NB4 (cell line): ENCODE measurements around the gene SYCN.
A peak's percentile ranks its signal among the peaks of the same experiment; 100 is the strongest.

Experiments used
- DNase-seq: peaks from one replicate; pipeline ENCODE4 v3.0.0; 2010; ENCODE audit warnings: low read depth
- H3K4me3 ChIP-seq: one replicate; pipeline ENCODE4 v1.5.1; 2011; ENCODE audit warnings: mild to moderate bottlenecking, low read depth, low read length, moderate library complexity
- MYC ChIP-seq: IDR thresholded peaks from 2 replicates; pipeline ENCODE4 v1.6.1; 2011; ENCODE audit warnings: low read depth, low read length
- POLR2A ChIP-seq: IDR thresholded peaks from 2 replicates; pipeline ENCODE4 v1.6.1; 2011; ENCODE audit warnings: mild to moderate bottlenecking; ENCODE audit not compliant: insufficient read length; ENCODE audit errors: extremely low read depth
- TF ChIP-seq, protein P1 (sequence below): IDR thresholded peaks from one replicate; pipeline ENCODE4 v1.5.1; 2012; ENCODE audit warnings: low read depth, low read length
- TF ChIP-seq, protein P2 (sequence below): IDR thresholded peaks from 2 replicates; pipeline ENCODE4 v1.6.1; 2011; ENCODE audit warnings: low read depth, low read length

The SYCN gene

DNA sequence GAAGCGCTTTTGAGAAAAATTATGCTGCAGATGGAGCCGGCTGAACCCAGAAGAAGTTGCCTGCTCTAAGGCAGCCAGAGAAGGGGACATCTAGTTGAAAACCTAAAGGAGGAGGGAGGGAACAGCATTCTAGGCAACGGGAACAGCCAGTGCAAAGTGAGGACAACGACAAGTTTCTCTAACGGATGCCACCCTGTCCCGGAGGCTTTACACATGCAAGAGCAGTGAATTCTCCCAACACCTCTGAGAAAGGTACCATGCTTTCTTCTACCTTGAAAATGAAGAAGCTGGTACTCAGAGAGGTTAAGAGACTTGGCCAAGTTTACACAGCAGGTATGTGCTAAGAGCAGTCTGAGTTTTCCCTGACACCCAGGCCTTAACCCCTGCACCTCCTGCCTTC is 34.9 kb upstream of the SYCN start:
- no peak for DNase-seq
- no peak overlapping the region for H3K4me3 ChIP-seq
- TF ChIP-seq POLR2A (no peak), MYC (no peak)
- TF ChIP-seq, protein P1, sequence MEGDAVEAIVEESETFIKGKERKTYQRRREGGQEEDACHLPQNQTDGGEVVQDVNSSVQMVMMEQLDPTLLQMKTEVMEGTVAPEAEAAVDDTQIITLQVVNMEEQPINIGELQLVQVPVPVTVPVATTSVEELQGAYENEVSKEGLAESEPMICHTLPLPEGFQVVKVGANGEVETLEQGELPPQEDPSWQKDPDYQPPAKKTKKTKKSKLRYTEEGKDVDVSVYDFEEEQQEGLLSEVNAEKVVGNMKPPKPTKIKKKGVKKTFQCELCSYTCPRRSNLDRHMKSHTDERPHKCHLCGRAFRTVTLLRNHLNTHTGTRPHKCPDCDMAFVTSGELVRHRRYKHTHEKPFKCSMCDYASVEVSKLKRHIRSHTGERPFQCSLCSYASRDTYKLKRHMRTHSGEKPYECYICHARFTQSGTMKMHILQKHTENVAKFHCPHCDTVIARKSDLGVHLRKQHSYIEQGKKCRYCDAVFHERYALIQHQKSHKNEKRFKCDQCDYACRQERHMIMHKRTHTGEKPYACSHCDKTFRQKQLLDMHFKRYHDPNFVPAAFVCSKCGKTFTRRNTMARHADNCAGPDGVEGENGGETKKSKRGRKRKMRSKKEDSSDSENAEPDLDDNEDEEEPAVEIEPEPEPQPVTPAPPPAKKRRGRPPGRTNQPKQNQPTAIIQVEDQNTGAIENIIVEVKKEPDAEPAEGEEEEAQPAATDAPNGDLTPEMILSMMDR: no peak
- TF ChIP-seq, protein P2, sequence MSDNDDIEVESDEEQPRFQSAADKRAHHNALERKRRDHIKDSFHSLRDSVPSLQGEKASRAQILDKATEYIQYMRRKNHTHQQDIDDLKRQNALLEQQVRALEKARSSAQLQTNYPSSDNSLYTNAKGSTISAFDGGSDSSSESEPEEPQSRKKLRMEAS: no peak

DNA sequence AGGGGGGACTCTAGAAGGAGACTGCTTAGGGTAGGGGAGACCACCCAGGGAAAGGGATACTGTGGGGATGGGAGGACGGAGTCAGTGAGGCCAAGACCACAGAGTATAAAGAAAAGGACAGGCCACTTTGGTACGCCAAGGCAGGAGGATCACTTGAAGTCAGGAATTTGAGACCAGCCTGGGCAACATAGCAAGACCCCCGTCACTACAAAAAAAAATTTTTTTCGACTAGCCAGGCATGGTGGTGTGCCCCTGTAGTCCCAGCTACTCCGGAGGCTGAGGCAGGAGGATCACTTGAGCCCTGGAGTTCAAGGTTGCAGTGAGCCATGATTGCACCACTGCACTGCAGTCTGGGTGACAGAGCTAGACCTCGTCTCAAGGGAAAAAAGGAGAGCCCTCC is 34.1 kb upstream of the SYCN start:
- no peak overlapping the region for H3K4me3 ChIP-seq
- no peak for DNase-seq
- TF ChIP-seq MYC (no peak), POLR2A (no peak)
- TF ChIP-seq, protein P1: no peak
- TF ChIP-seq, protein P2: no peak

DNA sequence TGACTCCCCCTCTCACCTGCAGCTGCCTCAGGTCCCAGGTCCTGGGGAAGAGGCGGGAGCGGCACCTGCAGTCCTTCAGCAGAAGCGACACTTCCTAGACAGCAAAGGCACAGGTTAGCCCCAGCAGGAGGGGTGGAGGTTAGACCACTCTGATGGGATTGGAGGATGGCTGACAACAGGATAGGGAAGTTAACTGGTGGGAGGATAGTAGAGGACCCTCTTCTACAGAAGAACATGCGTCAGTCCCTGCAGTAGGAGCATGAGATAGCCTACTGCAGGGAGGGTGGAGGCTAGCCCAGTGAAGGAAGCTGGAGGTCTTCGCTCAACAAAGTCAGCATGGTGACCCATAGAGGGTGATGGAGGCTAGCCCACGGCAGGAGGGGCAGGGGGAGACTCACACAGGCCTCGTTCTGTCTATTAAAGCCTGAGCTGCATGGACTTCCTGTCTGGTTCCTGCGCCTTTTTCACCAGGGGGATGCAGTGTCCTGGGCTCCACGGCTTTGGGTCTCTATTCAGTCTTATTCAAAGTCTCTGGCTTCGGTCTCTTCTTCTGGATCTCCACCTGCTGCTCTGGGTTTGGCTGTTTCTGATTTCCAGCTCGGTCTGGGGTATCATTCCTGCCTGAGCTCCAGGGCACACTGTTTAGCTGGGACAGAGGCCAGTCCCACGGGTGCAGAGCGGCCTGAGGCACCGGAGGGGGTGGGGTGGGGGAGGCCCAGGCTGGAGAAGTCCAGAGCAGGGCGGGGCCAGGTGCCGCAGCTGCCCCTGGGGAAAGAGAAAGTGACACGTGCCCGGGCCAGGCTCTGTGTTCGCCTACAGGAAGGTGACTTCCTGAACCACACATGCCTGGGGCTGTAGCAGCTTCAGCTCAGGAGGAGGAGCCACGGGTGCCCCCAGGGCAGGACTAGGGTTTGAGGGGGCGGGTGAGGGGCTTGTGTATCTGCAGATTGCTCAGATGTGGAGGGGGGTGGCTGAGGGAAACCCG is 33.4 kb upstream of the SYCN start:
- H3K4me3 ChIP-seq: no peak overlapping the region
- peak; percentile 51 for DNase-seq
- no peak; the same call in 1 of the 2 replicates for TF ChIP-seq MYC
- TF ChIP-seq, protein P2: peak; percentile 79; the same call in 1 of the 2 replicates

DNA sequence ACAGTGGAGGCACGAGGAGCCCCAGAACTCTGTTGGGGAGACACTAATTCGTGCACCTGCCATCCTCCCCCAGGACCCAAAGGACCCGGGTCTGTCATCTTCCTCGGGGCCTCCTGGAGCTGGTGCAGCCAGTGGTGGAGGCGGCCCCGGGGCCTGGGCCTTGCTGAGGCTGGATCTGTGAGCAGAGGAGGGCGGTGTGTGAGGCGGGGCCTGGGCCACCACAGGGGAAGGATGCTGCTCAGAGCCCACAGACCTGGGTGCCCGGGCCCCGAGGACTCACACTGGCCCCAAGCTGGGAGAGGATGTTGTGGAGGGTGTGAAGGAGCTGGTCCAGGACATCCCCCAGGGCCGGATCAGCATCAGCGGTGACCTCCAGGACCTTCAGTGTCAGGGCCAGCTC is 32.5 kb upstream of the SYCN start:
- no peak for TF ChIP-seq POLR2A
- TF ChIP-seq, protein P2: no peak
- TF ChIP-seq, protein P1: no peak
- no peak for TF ChIP-seq MYC
- DNase-seq: no peak
- H3K4me3 ChIP-seq: no peak overlapping the region

DNA sequence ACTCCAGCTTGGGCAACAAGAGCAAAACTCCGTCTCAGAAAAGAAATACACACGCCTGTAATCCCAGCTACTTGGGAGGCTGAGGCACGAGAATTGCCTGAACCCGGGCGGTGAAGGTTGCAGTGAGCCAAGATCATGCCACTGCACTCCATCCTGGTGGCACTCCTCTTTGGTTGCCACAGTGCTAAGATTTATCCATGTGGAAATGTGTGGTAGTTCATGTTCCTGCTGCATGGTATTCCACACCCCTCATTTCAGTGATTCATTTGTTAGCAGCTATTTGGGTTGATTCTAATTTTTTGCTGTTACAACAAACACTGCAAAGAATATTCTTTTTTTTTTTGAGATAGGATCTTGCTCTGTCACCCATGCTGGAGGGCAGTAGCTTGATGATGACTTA is 28.6 kb upstream of the SYCN start:
- TF ChIP-seq, protein P1: no peak
- TF ChIP-seq MYC (no peak), POLR2A (no peak)
- TF ChIP-seq, protein P2: no peak
- DNase-seq: no peak
- no peak overlapping the region for H3K4me3 ChIP-seq
